ENCODE data around the gene SLC25A21.

SLC25A21 gene

DNA sequence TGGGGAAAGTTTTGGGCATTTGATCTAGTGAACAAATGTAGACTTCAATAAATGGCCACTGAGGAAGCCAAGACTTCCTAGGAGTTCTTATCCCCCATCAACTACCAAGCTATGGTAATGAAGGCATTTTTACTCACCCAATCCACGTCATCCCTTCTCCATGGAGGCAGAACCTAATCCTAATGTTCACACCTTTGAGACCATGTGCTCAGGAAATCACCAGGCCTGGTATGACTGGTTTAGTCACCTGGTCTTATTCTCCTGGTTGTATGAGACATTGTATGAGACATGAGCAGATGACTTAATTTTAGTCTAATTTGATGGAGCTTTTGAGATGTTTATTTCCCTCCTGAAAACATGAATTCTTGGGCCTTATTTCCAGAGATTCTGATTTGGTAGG, 422.2 kb downstream of the SLC25A21 start:
- Histone ChIP-seq H3K4me3 (ENCODE audit: low read length) (no peak overlapping the region), H2AK5ac (ENCODE audit: low read length) (no peak overlapping the region), H3K18ac (ENCODE audit: low read length) (no peak overlapping the region), H2BK5ac (ENCODE audit: low read length) (no peak overlapping the region), H3K79me1 (ENCODE audit: low read length) (no peaks in the 10 kb centered on the region), H3K4me1 (ENCODE audit: control insufficient read depth, low read depth, low read length) (peaks cover 2% of the 10 kb centered on the region), H4K5ac (ENCODE audit: low read length) (no peak overlapping the region), H3K27me3 (ENCODE audit: insufficient read depth, low read length, poor library complexity) (no peaks in the 10 kb centered on the region), H3K9ac (ENCODE audit: low read length) (no peak overlapping the region), H3K4ac (ENCODE audit: low read depth, low read length) (no peak overlapping the region), H4K8ac (ENCODE audit: low read depth, low read length) (no peak overlapping the region), H2BK120ac (ENCODE audit: low read depth, low read length) (no peak overlapping the region), H3K23ac (ENCODE audit: low read length) (no peak overlapping the region), H3K27ac (ENCODE audit: low read depth, low read length) (no peak overlapping the region), H3K36me3 (ENCODE audit: control insufficient read depth, insufficient read depth, low read length) (no peaks in the 10 kb centered on the region), H2BK15ac (replicated peaks; ENCODE audit: low read depth) (no peak overlapping the region), H3K79me2 (ENCODE audit: control insufficient read depth, insufficient read depth, low read length) (no peaks in the 10 kb centered on the region), H3K56ac (ENCODE audit: low read length) (no peak overlapping the region), H3K4me2 (ENCODE audit: low read length) (no peak overlapping the region)
- no peak for DNase-seq
- no CpG with 5 or more reads among the region's 1 CpG for WGBS (ENCODE audit: extremely low coverage, insufficient coverage, low lambda C conversion rate)

DNA sequence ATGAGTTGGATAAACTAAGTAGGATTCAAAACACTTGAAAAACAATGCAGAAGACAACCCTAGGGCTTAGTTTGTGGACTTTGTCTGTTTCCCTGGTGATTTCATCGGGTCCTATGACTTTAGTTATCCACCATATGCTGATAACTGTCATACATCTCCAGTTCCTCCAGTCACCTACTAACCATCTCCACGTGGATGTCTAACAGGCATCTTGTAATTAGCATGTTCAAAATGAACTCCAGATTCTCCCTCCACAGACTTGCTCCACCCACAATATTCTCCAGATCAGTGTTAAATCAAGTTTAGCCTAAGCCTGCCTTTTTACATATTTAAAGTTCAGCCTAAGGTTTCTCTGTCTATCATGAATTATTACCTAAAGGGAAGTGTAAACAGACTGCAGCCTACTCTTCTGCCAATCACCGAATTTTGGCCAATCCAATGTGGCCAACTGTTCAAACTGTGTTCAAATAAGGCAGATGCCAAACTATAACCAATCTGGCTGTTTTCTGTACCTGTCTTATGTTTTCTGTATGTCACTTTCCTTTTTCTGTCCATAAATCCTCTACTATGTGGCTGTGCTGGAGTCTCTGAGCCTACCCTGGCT, 423.7 kb downstream of the SLC25A21 start:
- no CpG with 5 or more reads among the region's 3 CpGs for WGBS (ENCODE audit: extremely low coverage, insufficient coverage, low lambda C conversion rate)
- H3K9ac ChIP-seq (ENCODE audit: low read length): no peak overlapping the region
- H4K8ac ChIP-seq (ENCODE audit: low read depth, low read length): no peak overlapping the region

DNA sequence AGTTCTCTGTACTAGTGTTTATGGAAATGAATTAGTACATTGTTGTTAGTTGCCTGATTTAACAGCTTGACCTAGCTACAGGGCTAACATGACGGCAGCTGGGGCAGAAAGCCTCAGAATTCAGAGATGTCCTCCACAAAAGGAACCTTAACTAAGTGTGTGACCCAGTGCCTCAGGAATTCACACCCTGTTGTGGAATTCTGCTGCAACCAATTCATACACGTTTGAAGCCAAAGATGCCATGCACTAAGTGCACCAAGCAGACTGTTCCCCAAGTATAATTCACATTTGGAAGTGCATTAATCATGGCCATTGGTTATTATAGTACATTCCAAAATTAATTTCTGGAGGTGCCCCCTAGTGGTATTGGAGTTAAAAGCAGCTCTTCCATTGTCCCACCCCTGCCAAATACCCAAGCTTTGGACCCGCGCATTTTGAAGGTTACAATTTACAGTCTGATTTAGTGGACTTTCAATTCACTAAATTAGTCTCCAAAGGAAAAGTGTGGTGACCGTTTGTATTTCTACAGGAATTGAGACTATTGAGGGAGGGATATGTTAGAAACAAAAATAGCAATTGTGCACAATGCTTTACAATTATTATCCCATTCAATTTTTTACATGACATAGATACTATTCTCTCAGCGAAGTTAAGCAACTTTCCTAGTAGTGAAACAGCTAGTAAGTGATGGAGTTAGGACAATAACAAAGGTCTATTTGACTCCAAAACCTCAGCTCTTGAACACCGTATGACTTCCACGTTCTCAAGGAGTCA, 424.8 kb downstream of the SLC25A21 start:
- Histone ChIP-seq H3K27me3 (ENCODE audit: insufficient read depth, low read length, poor library complexity) (no peaks in the 10 kb centered on the region), H3K79me2 (ENCODE audit: control insufficient read depth, insufficient read depth, low read length) (no peaks in the 10 kb centered on the region), H3K27ac (ENCODE audit: low read depth, low read length) (no peak overlapping the region), H3K4me2 (ENCODE audit: low read length) (no peak overlapping the region), H2BK15ac (replicated peaks; ENCODE audit: low read depth) (no peak overlapping the region), H3K9ac (ENCODE audit: low read length) (no peak overlapping the region), H3K4ac (ENCODE audit: low read depth, low read length) (no peak overlapping the region), H2BK120ac (ENCODE audit: low read depth, low read length) (no peak overlapping the region), H4K5ac (ENCODE audit: low read length) (no peak overlapping the region), H4K8ac (ENCODE audit: low read depth, low read length) (no peak overlapping the region), H3K4me1 (ENCODE audit: control insufficient read depth, low read depth, low read length) (peaks cover 2% of the 10 kb centered on the region), H3K36me3 (ENCODE audit: control insufficient read depth, insufficient read depth, low read length) (no peaks in the 10 kb centered on the region), H3K79me1 (ENCODE audit: low read length) (no peaks in the 10 kb centered on the region), H3K4me3 (ENCODE audit: low read length) (no peak overlapping the region), H3K23ac (ENCODE audit: low read length) (no peak overlapping the region), H3K18ac (ENCODE audit: low read length) (peak overlapping the region; percentile 95), H2BK5ac (ENCODE audit: low read length) (no peak overlapping the region), H2AK5ac (ENCODE audit: low read length) (no peak overlapping the region), H3K56ac (ENCODE audit: low read length) (no peak overlapping the region)
- WGBS (ENCODE audit: extremely low coverage, insufficient coverage, low lambda C conversion rate): no CpG with 5 or more reads among the region's 8 CpGs
- peak; percentile 92 for DNase-seq

More for the DNA sequence above, 423.7 kb downstream of the SLC25A21 start:
- Histone ChIP-seq H2AK5ac (ENCODE audit: low read length) (no peak overlapping the region), H3K4ac (ENCODE audit: low read depth, low read length) (no peak overlapping the region), H3K27me3 (ENCODE audit: insufficient read depth, low read length, poor library complexity) (no peaks in the 10 kb centered on the region), H3K27ac (ENCODE audit: low read depth, low read length) (no peak overlapping the region), H4K5ac (ENCODE audit: low read length) (no peak overlapping the region), H2BK120ac (ENCODE audit: low read depth, low read length) (no peak overlapping the region), H3K36me3 (ENCODE audit: control insufficient read depth, insufficient read depth, low read length) (no peaks in the 10 kb centered on the region), H3K79me2 (ENCODE audit: control insufficient read depth, insufficient read depth, low read length) (no peaks in the 10 kb centered on the region), H3K4me2 (ENCODE audit: low read length) (no peak overlapping the region), H3K23ac (ENCODE audit: low read length) (no peak overlapping the region), H3K18ac (ENCODE audit: low read length) (no peak overlapping the region), H3K56ac (ENCODE audit: low read length) (no peak overlapping the region), H3K4me3 (ENCODE audit: low read length) (no peak overlapping the region), H3K4me1 (ENCODE audit: control insufficient read depth, low read depth, low read length) (peaks cover 2% of the 10 kb centered on the region), H2BK5ac (ENCODE audit: low read length) (no peak overlapping the region), H2BK15ac (replicated peaks; ENCODE audit: low read depth) (no peak overlapping the region), H3K79me1 (ENCODE audit: low read length) (no peaks in the 10 kb centered on the region)
- DNase-seq: no peak

DNA sequence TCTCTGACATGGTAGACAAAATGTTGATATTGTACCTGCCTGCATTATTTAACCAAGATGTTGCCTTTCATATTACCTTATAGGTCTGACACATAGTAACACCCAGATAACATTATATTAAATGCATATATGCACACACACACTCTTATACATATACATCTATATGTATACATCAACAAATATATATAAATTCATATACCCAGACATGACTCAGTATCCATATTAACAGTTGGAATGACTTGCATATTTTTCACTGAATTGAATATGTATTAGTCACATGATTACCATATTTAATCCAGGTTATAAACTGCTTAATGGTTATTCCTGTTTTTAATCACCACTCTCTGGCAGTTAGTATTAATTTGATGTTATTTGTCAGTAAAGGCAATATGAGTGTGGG, 425.5 kb downstream of the SLC25A21 start:
- Histone ChIP-seq H3K4me2 (ENCODE audit: low read length) (no peak overlapping the region), H3K27ac (ENCODE audit: low read depth, low read length) (no peak overlapping the region), H4K8ac (ENCODE audit: low read depth, low read length) (no peak overlapping the region), H3K79me1 (ENCODE audit: low read length) (no peaks in the 10 kb centered on the region), H3K4me1 (ENCODE audit: control insufficient read depth, low read depth, low read length) (peaks cover 2% of the 10 kb centered on the region), H3K18ac (ENCODE audit: low read length) (no peak overlapping the region), H3K56ac (ENCODE audit: low read length) (no peak overlapping the region), H2AK5ac (ENCODE audit: low read length) (no peak overlapping the region), H3K27me3 (ENCODE audit: insufficient read depth, low read length, poor library complexity) (no peaks in the 10 kb centered on the region), H2BK15ac (replicated peaks; ENCODE audit: low read depth) (no peak overlapping the region), H3K4me3 (ENCODE audit: low read length) (no peak overlapping the region), H3K23ac (ENCODE audit: low read length) (no peak overlapping the region), H3K9ac (ENCODE audit: low read length) (no peak overlapping the region), H3K79me2 (ENCODE audit: control insufficient read depth, insufficient read depth, low read length) (no peaks in the 10 kb centered on the region), H2BK5ac (ENCODE audit: low read length) (no peak overlapping the region), H3K36me3 (ENCODE audit: control insufficient read depth, insufficient read depth, low read length) (no peaks in the 10 kb centered on the region), H4K5ac (ENCODE audit: low read length) (no peak overlapping the region), H3K4ac (ENCODE audit: low read depth, low read length) (no peak overlapping the region), H2BK120ac (ENCODE audit: low read depth, low read length) (no peak overlapping the region)
- DNase-seq: no peak

DNA sequence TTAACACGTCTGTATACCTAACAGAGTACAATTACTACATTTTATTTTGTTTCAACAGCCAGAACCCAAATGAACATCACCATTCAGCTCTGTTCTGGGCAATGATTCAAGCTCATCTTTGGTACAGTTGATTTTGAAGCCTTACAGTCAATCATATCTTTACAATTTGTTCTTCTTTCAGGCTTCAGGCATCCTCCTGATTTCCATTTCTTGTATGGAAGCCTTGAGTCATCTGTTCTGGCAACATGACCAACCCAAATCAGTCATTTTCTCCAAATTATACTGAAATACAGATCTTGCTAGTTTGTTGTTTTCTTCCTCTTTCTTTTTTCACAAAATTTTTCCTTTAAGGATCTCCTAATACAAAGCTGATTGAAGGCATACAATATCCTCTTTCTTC, 430.5 kb downstream of the SLC25A21 start:
- H2BK15ac ChIP-seq (replicated peaks; ENCODE audit: low read depth): no peak overlapping the region
- H3K4me1 ChIP-seq (ENCODE audit: control insufficient read depth, low read depth, low read length): no peaks in the 10 kb centered on the region
- no peak overlapping the region for H2AK5ac ChIP-seq (ENCODE audit: low read length)
- no peaks in the 10 kb centered on the region for H3K79me1 ChIP-seq (ENCODE audit: low read length)
- no peak overlapping the region for H3K9ac ChIP-seq (ENCODE audit: low read length)
- H3K56ac ChIP-seq (ENCODE audit: low read length): no peak overlapping the region
- no peak overlapping the region for H2BK120ac ChIP-seq (ENCODE audit: low read depth, low read length)
- H2BK5ac ChIP-seq (ENCODE audit: low read length): no peak overlapping the region
- no peak overlapping the region for H3K27ac ChIP-seq (ENCODE audit: low read depth, low read length)
- no peak overlapping the region for H3K4me3 ChIP-seq (ENCODE audit: low read length)
- H3K4me2 ChIP-seq (ENCODE audit: low read length): no peak overlapping the region
- no peak for DNase-seq
- no peak overlapping the region for H4K5ac ChIP-seq (ENCODE audit: low read length)
- no peak overlapping the region for H3K23ac ChIP-seq (ENCODE audit: low read length)
- no peak overlapping the region for H4K8ac ChIP-seq (ENCODE audit: low read depth, low read length)
- WGBS (ENCODE audit: extremely low coverage, insufficient coverage, low lambda C conversion rate): no CpG with 5 or more reads among the region's 1 CpG
- H3K27me3 ChIP-seq (ENCODE audit: insufficient read depth, low read length, poor library complexity): no peaks in the 10 kb centered on the region
- H3K36me3 ChIP-seq (ENCODE audit: control insufficient read depth, insufficient read depth, low read length): no peaks in the 10 kb centered on the region
- no peaks in the 10 kb centered on the region for H3K79me2 ChIP-seq (ENCODE audit: control insufficient read depth, insufficient read depth, low read length)
- H3K18ac ChIP-seq (ENCODE audit: low read length): no peak overlapping the region
- no peak overlapping the region for H3K4ac ChIP-seq (ENCODE audit: low read depth, low read length)

DNA sequence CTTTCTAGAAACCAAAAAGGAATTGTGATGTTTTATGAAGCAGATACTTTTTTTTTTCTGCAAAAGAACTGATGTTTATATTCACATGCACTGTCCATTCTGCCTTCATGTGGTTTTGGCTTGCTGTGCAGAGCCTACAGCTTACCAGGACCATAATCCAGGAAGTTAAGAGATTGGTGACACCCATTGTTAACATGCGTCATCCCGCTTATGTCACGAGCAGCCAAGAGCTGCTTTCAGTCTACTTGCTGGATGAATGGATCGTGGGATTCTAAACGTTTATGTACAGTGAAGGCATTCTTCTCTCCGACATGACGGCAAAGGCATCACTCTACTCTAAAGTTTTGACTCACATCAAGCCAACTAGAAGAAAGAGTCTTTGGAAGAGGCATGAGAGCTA, 434.1 kb downstream of the SLC25A21 start:
- Histone ChIP-seq H2BK15ac (replicated peaks; ENCODE audit: low read depth) (no peak overlapping the region), H2BK120ac (ENCODE audit: low read depth, low read length) (no peak overlapping the region), H2AK5ac (ENCODE audit: low read length) (no peak overlapping the region), H3K23ac (ENCODE audit: low read length) (no peak overlapping the region), H3K4me2 (ENCODE audit: low read length) (no peak overlapping the region), H3K4me1 (ENCODE audit: control insufficient read depth, low read depth, low read length) (no peaks in the 10 kb centered on the region), H4K8ac (ENCODE audit: low read depth, low read length) (no peak overlapping the region), H3K27ac (ENCODE audit: low read depth, low read length) (no peak overlapping the region), H3K79me2 (ENCODE audit: control insufficient read depth, insufficient read depth, low read length) (no peaks in the 10 kb centered on the region), H3K56ac (ENCODE audit: low read length) (no peak overlapping the region), H2BK5ac (ENCODE audit: low read length) (no peak overlapping the region), H3K18ac (ENCODE audit: low read length) (no peak overlapping the region), H3K27me3 (ENCODE audit: insufficient read depth, low read length, poor library complexity) (no peaks in the 10 kb centered on the region), H4K5ac (ENCODE audit: low read length) (no peak overlapping the region), H3K4me3 (ENCODE audit: low read length) (no peak overlapping the region), H3K79me1 (ENCODE audit: low read length) (no peaks in the 10 kb centered on the region), H3K9ac (ENCODE audit: low read length) (no peak overlapping the region), H3K36me3 (ENCODE audit: control insufficient read depth, insufficient read depth, low read length) (no peaks in the 10 kb centered on the region), H3K4ac (ENCODE audit: low read depth, low read length) (no peak overlapping the region)
- no CpG with 5 or more reads among the region's 7 CpGs for WGBS (ENCODE audit: extremely low coverage, insufficient coverage, low lambda C conversion rate)
- DNase-seq: no peak
